Neural progenitor cell (in vitro differentiated cells): ENCODE results near the gene OS9. TPM values are rescaled to one million over a fixed set of nuclear protein-coding genes. Genes with fewer than 3 reads are reported as not detected.
"Not testable (repeated sequence)": the region's sequence is repeated elsewhere in the genome, so short reads cannot be mapped to it uniquely, and the experiment has no call there.

ENCODE experiments used
- DNase-seq: peaks from one replicate; pipeline ENCODE4 v3.0.0-alpha.2; 2016; ENCODE audit warnings: low spot score
- H2AFZ ChIP-seq: fragments of 200-600 bp; sonication (generic); replicated peaks from 2 replicates; pipeline ENCODE4 v1.6.1; 2016; ENCODE audit warnings: antibody characterized with exemption
- H3F3A ChIP-seq: fragments of 200-600 bp; sonication (generic); 2 replicates; pipeline ENCODE4 v1.6.1; 2016; ENCODE audit warnings: antibody characterized with exemption, low read depth
- H3K27ac ChIP-seq: fragments of 200-600 bp; sonication (generic); 2 replicates; pipeline ENCODE4 v1.5.1; 2016; ENCODE audit warnings: mild to moderate bottlenecking
- H3K27me3 ChIP-seq: fragments of 200-600 bp; sonication (generic); 2 replicates; pipeline ENCODE4 v1.6.1; 2016; ENCODE audit warnings: mild to moderate bottlenecking, moderate library complexity
- H3K36me3 ChIP-seq: fragments of 200-600 bp; sonication (generic); 2 replicates; pipeline ENCODE4 v1.5.1; 2016
- H3K4me1 ChIP-seq: fragments of 200-600 bp; sonication (generic); 2 replicates; pipeline ENCODE4 v1.6.1; 2016; ENCODE audit warnings: mixed run types
- H3K4me2 ChIP-seq: fragments of 200-600 bp; sonication (generic); 2 replicates; pipeline ENCODE4 v1.6.1; 2016
- H3K4me3 ChIP-seq: fragments of 200-600 bp; sonication (generic); 2 replicates; pipeline ENCODE4 v1.5.1; 2016
- H3K79me2 ChIP-seq: fragments of 200-600 bp; sonication (generic); 2 replicates; pipeline ENCODE4 v1.6.1; 2016; ENCODE audit warnings: low read depth
- H3K9ac ChIP-seq: fragments of 200-600 bp; sonication (generic); 2 replicates; pipeline ENCODE4 v1.6.1; 2016
- H3K9me3 ChIP-seq: fragments of 200-600 bp; sonication (generic); 2 replicates; pipeline ENCODE4 v1.5.1; 2016; ENCODE audit warnings: low read depth
- H4K20me1 ChIP-seq: fragments of 200-600 bp; sonication (generic); 2 replicates; pipeline ENCODE4 v1.6.1; 2016; ENCODE audit warnings: low read depth
- H3K27ac Mint-ChIP-seq: 3 replicates; pipeline ENCODE4 v1.8.0; 2021; ENCODE audit warnings: mixed read lengths
- H3K27me3 Mint-ChIP-seq: 2 replicates; pipeline ENCODE4 v1.8.0; 2022; ENCODE audit warnings: low read depth, mild to moderate bottlenecking, inconsistent platforms, moderate library complexity, mixed read lengths; ENCODE audit not compliant: insufficient read depth
- H3K36me3 Mint-ChIP-seq: 3 replicates; pipeline ENCODE4 v1.8.0; 2021; ENCODE audit warnings: mixed read lengths
- H3K4me1 Mint-ChIP-seq: 3 replicates; pipeline ENCODE4 v1.8.0; 2021; ENCODE audit warnings: mixed read lengths
- H3K4me3 Mint-ChIP-seq: 3 replicates; pipeline ENCODE4 v1.8.0; 2021; ENCODE audit warnings: mild to moderate bottlenecking, moderate library complexity, mixed read lengths
- H3K9me3 Mint-ChIP-seq: 3 replicates; pipeline ENCODE4 v1.8.0; 2020; ENCODE audit warnings: mixed read lengths
- EZH2 ChIP-seq: fragments of 200-600 bp; sonication (generic); IDR thresholded peaks from 2 replicates; pipeline ENCODE4 v1.6.1; 2017; ENCODE audit warnings: antibody characterized with exemption, mild to moderate bottlenecking, moderate library complexity
- EZH2phosphoT487 ChIP-seq: fragments of 200-600 bp; sonication (generic); IDR thresholded peaks from 2 replicates; pipeline ENCODE4 v1.6.1; 2017; ENCODE audit warnings: antibody characterized with exemption
- total RNA-seq: library from RNA; depleted of rRNA; stranded (reverse); fragments of >200 nt; gene quantifications from 2 replicates; pipeline ENCODE4 v1.2.3, GENCODE V29; 2015; ENCODE audit warnings: low replicate concordance
- TF ChIP-seq, protein P1 (sequence below): fragments of 200-600 bp; sonication (generic); IDR thresholded peaks from 2 replicates; pipeline ENCODE4 v1.5.1; 2017; ENCODE audit warnings: antibody characterized with exemption, mild to moderate bottlenecking

The OS9 gene, protein sequence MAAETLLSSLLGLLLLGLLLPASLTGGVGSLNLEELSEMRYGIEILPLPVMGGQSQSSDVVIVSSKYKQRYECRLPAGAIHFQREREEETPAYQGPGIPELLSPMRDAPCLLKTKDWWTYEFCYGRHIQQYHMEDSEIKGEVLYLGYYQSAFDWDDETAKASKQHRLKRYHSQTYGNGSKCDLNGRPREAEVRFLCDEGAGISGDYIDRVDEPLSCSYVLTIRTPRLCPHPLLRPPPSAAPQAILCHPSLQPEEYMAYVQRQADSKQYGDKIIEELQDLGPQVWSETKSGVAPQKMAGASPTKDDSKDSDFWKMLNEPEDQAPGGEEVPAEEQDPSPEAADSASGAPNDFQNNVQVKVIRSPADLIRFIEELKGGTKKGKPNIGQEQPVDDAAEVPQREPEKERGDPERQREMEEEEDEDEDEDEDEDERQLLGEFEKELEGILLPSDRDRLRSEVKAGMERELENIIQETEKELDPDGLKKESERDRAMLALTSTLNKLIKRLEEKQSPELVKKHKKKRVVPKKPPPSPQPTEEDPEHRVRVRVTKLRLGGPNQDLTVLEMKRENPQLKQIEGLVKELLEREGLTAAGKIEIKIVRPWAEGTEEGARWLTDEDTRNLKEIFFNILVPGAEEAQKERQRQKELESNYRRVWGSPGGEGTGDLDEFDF
- 107 and 113 TPM in 2 replicates for total RNA-seq

DNA sequence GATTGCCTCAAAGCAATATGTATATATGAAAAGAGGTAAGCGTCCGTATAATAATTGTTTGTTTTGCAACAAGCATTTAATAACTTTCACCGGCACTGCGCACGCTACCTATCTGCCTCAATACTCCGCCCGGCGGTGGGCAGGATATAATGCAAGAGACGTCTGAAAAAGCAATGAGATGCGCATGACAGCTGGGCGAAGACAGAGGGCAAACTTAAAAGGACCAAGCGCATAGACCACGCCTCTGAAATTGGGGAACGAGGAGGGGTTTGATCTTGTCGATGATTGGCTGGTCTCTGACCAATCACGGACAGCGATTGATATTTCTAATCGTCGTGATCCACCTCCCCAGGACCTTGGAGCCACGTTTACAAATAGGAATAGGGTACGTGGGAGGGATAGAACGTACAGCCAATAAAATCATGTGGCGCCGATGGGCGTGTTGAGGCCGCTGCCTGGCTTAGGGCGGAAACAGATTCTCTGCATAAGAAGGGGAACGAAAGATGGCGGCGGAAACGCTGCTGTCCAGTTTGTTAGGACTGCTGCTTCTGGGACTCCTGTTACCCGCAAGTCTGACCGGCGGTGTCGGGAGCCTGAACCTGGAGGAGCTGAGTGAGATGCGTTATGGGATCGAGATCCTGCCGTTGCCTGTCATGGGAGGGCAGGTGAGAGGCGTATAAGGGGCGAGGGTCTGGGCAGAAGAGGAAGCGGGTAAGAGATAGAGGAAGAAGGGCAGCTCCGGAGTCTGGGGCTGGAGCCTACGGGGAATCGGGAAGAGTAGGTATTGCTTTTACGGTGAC lies at the start of gene OS9:
OS9 (plus strand) TSS at position 474 of the 800 bp plus-strand sequence; CDS start at position 504, 30 bp downstream.
- Histone ChIP-seq H3K9ac (peak within 1 kb of the TSS; percentile 86), H3K79me2 (peaks cover 8% of the 10 kb centered on the region), H3K27me3 (peaks cover 30% of the 10 kb centered on the region), H4K20me1 (no peaks in the 10 kb centered on the region), H3K9me3 (no peaks in the 10 kb centered on the region), H3F3A (peaks cover 7% of the 10 kb centered on the region), H3K36me3 (no peaks in the 10 kb centered on the region), H3K27ac (peak within 1 kb of the TSS; percentile 24), H3K4me2 (peak within 1 kb of the TSS; percentile 86), H3K4me3 (peak within 1 kb of the TSS; percentile 80), H3K4me1 (peaks cover 6% of the 10 kb centered on the region), H2AFZ (peak within 1 kb of the TSS; percentile 93)
- H3K4me3 Mint-ChIP-seq = no peak within 1 kb of the TSS
- H3K4me1 Mint-ChIP-seq = no peaks in the 10 kb centered on the region
- H3K27me3 Mint-ChIP-seq = peaks cover 2% of the 10 kb centered on the region
- TF ChIP-seq EZH2 (peak; percentile 26), EZH2phosphoT487 (no peak)
- TF ChIP-seq, protein P1, sequence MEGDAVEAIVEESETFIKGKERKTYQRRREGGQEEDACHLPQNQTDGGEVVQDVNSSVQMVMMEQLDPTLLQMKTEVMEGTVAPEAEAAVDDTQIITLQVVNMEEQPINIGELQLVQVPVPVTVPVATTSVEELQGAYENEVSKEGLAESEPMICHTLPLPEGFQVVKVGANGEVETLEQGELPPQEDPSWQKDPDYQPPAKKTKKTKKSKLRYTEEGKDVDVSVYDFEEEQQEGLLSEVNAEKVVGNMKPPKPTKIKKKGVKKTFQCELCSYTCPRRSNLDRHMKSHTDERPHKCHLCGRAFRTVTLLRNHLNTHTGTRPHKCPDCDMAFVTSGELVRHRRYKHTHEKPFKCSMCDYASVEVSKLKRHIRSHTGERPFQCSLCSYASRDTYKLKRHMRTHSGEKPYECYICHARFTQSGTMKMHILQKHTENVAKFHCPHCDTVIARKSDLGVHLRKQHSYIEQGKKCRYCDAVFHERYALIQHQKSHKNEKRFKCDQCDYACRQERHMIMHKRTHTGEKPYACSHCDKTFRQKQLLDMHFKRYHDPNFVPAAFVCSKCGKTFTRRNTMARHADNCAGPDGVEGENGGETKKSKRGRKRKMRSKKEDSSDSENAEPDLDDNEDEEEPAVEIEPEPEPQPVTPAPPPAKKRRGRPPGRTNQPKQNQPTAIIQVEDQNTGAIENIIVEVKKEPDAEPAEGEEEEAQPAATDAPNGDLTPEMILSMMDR = peak; percentile 74
- H3K27ac Mint-ChIP-seq = no peak within 1 kb of the TSS
- H3K9me3 Mint-ChIP-seq = peaks cover 10% of the 10 kb centered on the region
- H3K36me3 Mint-ChIP-seq = peaks cover 4% of the 10 kb centered on the region
- DNase-seq = peak; percentile 99

DNA sequence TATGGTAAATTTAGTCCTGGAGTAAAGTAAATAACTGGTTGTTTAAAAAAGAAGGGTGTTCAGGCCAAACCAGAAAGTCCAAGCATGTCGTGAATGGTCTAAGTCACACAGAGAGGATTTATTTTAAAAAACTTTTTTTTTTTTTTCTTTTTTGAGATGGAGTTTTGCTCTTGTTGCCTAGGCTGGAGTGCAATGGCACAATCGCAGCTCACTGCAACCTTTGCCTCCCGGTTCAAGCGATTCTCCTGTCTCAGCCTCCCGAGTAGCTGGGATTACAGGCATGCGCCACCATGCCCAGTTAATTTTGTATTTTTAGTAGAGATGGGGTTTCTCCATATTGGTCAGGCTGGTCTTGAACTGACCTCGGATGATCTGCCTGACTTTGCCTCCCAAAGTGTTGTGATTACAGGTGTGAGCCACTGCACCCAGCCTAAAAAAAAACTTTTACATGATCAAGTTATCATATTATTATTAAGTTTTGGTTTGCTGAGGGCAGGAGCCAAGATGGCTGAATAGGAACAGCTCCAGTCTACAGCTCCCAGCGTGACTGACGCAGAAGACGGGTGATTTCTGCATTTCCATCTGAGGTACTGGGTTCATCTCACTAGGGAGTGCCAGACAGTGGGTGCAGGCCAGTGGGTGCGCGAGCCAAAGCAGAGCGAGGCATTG lies 47.8 kb upstream of the OS9 start:
- DNase-seq = peak; percentile 62
- not testable (repeated sequence) for H3K36me3 Mint-ChIP-seq, H3K4me1 ChIP-seq, H3K4me1 Mint-ChIP-seq, H3K27ac Mint-ChIP-seq, H3F3A ChIP-seq, H3K9ac ChIP-seq, H3K27me3 Mint-ChIP-seq, H3K4me3 Mint-ChIP-seq, H3K27ac ChIP-seq, H3K79me2 ChIP-seq, H4K20me1 ChIP-seq, H3K4me3 ChIP-seq, H2AFZ ChIP-seq, H3K27me3 ChIP-seq, H3K4me2 ChIP-seq, H3K36me3 ChIP-seq
- H3K9me3 ChIP-seq = peaks cover 14% of the 10 kb centered on the region
- peaks cover 20% of the 10 kb centered on the region for H3K9me3 Mint-ChIP-seq

DNA sequence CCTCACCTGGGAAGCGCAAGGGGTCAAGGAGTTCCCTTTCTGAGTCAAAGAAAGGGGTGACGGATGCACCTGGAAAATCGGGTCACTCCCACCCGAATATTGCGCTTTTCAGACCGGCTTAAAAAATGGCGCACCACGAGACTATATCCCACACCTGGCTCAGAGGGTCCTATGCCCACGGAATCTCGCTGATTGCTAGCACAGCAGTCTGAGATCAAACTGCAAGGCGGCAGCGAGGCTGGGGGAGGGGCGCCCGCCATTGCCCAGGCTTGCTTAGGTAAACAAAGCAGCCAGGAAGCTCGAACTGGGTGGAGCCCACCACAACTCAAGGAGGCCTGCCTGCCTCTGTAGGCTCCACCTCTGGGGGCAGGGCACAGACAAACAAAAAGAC lies 47.3 kb upstream of the OS9 start:
- not testable (repeated sequence) for DNase-seq, H3K36me3 Mint-ChIP-seq, H2AFZ ChIP-seq, H3K4me3 Mint-ChIP-seq, H3K27me3 ChIP-seq, H4K20me1 ChIP-seq, H3K27ac Mint-ChIP-seq, H3K27ac ChIP-seq, H3K9ac ChIP-seq, H3K4me1 ChIP-seq, H3K36me3 ChIP-seq, H3K4me3 ChIP-seq, H3F3A ChIP-seq, H3K4me1 Mint-ChIP-seq, H3K4me2 ChIP-seq, H3K27me3 Mint-ChIP-seq, H3K79me2 ChIP-seq
- H3K9me3 Mint-ChIP-seq = peaks cover 20% of the 10 kb centered on the region
- peaks cover 14% of the 10 kb centered on the region for H3K9me3 ChIP-seq

DNA sequence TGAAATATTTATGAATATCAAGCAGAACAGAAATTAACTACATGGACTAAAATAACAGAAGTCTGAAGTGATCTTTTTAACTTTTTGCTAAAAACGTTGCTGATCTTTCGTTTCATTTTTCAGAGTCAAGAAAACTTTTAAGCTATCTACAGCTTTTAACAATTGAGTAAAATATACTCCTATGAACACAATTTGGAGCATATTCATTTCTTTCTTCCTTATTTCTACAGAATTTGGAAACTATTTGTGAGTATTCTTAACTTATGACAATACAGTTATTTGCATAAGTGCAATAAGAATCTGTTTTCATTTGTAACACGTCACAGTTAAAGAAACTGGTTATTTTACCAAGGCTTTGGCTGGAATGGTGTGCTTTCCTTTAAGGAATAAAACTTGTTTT lies 39.9 kb upstream of the OS9 start:
- Histone ChIP-seq H2AFZ (no peak overlapping the region), H3K27ac (no peak overlapping the region), H3K4me2 (no peak overlapping the region), H3K27me3 (no peaks in the 10 kb centered on the region), H3K9me3 (no peaks in the 10 kb centered on the region), H3K79me2 (no peaks in the 10 kb centered on the region), H3K4me3 (no peak overlapping the region), H3K9ac (no peak overlapping the region), H4K20me1 (no peaks in the 10 kb centered on the region), H3F3A (no peaks in the 10 kb centered on the region), H3K4me1 (no peaks in the 10 kb centered on the region), H3K36me3 (no peaks in the 10 kb centered on the region)
- no peak overlapping the region for H3K4me3 Mint-ChIP-seq
- peaks cover 20% of the 10 kb centered on the region for H3K9me3 Mint-ChIP-seq
- no peak for DNase-seq
- no peak overlapping the region for H3K27ac Mint-ChIP-seq
- peaks cover 7% of the 10 kb centered on the region for H3K27me3 Mint-ChIP-seq
- no peaks in the 10 kb centered on the region for H3K4me1 Mint-ChIP-seq
- H3K36me3 Mint-ChIP-seq = no peaks in the 10 kb centered on the region
- TF ChIP-seq EZH2phosphoT487 (no peak), EZH2 (no peak)
- TF ChIP-seq, protein P1 = no peak
